ENCODE results near the gene RAF1. TPM values are rescaled to one million over a fixed set of nuclear protein-coding genes. Genes with fewer than 3 reads are reported as not detected.

The RAF1 gene
- total RNA-seq, 1 experiment from 2014 or later: 64.3 TPM

DNA sequence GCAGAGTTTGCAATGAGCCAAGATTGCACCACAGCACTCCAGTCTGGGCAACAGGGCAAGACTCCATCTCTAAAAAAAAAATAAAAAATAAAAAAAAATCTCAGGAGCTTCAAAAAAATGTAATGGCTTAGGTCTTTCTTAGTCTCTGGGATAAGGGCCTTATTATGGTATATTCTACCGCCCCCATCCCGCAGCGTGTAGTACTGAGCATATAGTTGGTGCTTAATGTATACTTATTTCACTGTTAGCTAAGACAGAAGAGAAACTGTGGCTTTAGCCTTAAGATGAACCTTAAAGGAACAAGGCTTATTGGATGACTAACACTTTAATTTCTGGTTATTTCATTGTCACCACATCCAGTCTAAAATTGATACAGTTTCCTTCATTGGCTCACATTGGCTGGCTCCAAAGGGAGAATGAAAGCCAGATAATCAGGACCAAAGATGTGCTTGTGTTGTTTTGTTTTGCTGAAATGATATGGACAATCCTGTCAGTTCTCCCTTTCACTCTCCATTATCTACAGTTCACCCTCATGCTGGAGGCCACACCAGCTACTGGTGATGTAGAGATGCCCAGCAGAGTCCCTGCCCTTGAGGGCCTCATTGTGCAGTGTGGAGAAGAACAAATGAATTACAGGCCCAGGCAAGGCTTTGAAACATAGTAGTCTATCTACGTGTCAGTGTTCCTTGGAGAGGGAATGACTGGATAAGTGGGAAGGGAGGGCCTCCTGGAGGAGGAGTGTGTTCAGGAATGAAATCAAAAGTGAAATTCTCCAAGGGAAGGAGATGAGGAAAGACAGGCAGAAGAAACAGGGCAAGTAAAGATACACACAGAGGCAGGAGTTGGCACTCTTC, 17.4 kb upstream of the RAF1 start:
- H3K36me3 ChIP-seq (ENCODE audit: control insufficient read depth in 1 of 2, insufficient read depth in 2 of 2, low read length in 2 of 2): no peaks in the 10 kb centered on the region
- POLR2A ChIA-PET: no interaction called here
- no peak overlapping the region for H3K9ac ChIP-seq (ENCODE audit: low read length)
- intact Hi-C loops (cut with micrococcal nuclease): no loop called here
- CTCF ChIA-PET: no interaction called here
- no peak overlapping the region for H3K4me2 ChIP-seq (ENCODE audit: low read length)
- RAD21 ChIA-PET (ENCODE audit: low non-redundant PET in 1 of 2, low total read pairs in 2 of 2, uncharacterized antibody in 2 of 2, unreplicated experiment in 2 of 2): no interaction called here
- TF ChIP-seq POLR2A (IDR thresholded peaks at IDR 0.05; ENCODE audit: borderline replicate concordance, extremely low read depth, insufficient read depth, insufficient read length): no peak
- no peak for TF ChIP-seq RAD21 (IDR thresholded peaks at IDR 0.05; ENCODE audit: low read depth)
- TF ChIP-seq MAX (IDR thresholded peaks at IDR 0.05): no peak
- no peak for TF ChIP-seq EGR1 (IDR thresholded peaks at IDR 0.05; ENCODE audit: low read depth)
- no peak for TF ChIP-seq POLR2AphosphoS5 (IDR thresholded peaks at IDR 0.05; ENCODE audit: low read depth, low read length)
- TF ChIP-seq FOSL1 (IDR thresholded peaks at IDR 0.05; ENCODE audit: low read depth): no peak
- no peak for TF ChIP-seq JUND (IDR thresholded peaks at IDR 0.05)
- TF ChIP-seq TCF7L2 (IDR thresholded peaks at IDR 0.05; ENCODE audit: borderline replicate concordance, extremely low read depth, insufficient read depth, insufficient read length): no peak
- no peak for TF ChIP-seq ELF1 (IDR thresholded peaks at IDR 0.05; ENCODE audit: borderline replicate concordance, low read depth)
- TF ChIP-seq SP1 (IDR thresholded peaks at IDR 0.05; ENCODE audit: low read depth): no peak
- no peak for TF ChIP-seq EZH2 (IDR thresholded peaks at IDR 0.05)
- TF ChIP-seq, protein P1, sequence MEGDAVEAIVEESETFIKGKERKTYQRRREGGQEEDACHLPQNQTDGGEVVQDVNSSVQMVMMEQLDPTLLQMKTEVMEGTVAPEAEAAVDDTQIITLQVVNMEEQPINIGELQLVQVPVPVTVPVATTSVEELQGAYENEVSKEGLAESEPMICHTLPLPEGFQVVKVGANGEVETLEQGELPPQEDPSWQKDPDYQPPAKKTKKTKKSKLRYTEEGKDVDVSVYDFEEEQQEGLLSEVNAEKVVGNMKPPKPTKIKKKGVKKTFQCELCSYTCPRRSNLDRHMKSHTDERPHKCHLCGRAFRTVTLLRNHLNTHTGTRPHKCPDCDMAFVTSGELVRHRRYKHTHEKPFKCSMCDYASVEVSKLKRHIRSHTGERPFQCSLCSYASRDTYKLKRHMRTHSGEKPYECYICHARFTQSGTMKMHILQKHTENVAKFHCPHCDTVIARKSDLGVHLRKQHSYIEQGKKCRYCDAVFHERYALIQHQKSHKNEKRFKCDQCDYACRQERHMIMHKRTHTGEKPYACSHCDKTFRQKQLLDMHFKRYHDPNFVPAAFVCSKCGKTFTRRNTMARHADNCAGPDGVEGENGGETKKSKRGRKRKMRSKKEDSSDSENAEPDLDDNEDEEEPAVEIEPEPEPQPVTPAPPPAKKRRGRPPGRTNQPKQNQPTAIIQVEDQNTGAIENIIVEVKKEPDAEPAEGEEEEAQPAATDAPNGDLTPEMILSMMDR (IDR thresholded peaks at IDR 0.05 in 2 of 3, conservative IDR thresholded peaks at IDR 0.05 in 1 of 3; ENCODE audit: borderline replicate concordance in 1 of 3, insufficient read depth in 1 of 3, low read depth in 2 of 3, low read length in 2 of 3): no peak
- TF ChIP-seq ZBTB33 (IDR thresholded peaks at IDR 0.05; ENCODE audit: extremely low read depth, insufficient replicate concordance, low read length): no peak
- TF ChIP-seq, protein P2, sequence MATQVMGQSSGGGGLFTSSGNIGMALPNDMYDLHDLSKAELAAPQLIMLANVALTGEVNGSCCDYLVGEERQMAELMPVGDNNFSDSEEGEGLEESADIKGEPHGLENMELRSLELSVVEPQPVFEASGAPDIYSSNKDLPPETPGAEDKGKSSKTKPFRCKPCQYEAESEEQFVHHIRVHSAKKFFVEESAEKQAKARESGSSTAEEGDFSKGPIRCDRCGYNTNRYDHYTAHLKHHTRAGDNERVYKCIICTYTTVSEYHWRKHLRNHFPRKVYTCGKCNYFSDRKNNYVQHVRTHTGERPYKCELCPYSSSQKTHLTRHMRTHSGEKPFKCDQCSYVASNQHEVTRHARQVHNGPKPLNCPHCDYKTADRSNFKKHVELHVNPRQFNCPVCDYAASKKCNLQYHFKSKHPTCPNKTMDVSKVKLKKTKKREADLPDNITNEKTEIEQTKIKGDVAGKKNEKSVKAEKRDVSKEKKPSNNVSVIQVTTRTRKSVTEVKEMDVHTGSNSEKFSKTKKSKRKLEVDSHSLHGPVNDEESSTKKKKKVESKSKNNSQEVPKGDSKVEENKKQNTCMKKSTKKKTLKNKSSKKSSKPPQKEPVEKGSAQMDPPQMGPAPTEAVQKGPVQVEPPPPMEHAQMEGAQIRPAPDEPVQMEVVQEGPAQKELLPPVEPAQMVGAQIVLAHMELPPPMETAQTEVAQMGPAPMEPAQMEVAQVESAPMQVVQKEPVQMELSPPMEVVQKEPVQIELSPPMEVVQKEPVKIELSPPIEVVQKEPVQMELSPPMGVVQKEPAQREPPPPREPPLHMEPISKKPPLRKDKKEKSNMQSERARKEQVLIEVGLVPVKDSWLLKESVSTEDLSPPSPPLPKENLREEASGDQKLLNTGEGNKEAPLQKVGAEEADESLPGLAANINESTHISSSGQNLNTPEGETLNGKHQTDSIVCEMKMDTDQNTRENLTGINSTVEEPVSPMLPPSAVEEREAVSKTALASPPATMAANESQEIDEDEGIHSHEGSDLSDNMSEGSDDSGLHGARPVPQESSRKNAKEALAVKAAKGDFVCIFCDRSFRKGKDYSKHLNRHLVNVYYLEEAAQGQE (IDR thresholded peaks at IDR 0.05; ENCODE audit: low read depth): no peak
- H3K9me3 ChIP-seq (ENCODE audit: control insufficient read depth in 1 of 2, insufficient read depth in 1 of 2, low read depth in 1 of 2, low read length in 2 of 2): no peaks in the 10 kb centered on the region
- no peak overlapping the region for H3K4me3 ChIP-seq (replicated peaks in 1 of 2; ENCODE audit: low read depth in 1 of 2, low read length in 2 of 2)
- H3K9me2 ChIP-seq (ENCODE audit: insufficient read depth): no peaks in the 10 kb centered on the region
- peak overlapping the region; percentile 57 for H2AFZ ChIP-seq (ENCODE audit: low read depth, low read length, poor library complexity, severe bottlenecking)
- DNase-seq (ENCODE audit: low read depth, low spot score) (no peak), ATAC-seq (no peak)
- no peaks in the 10 kb centered on the region for H3K79me2 ChIP-seq (ENCODE audit: insufficient read depth, low read length)
- H3K27ac ChIP-seq (ENCODE audit: low read depth, low read length): no peak overlapping the region
- peaks cover 0 to 9% of the 10 kb centered on the region in 2 experiments; a peak in 2 of 4 replicates for H3K4me1 ChIP-seq (ENCODE audit: control insufficient read depth in 1 of 2, insufficient read depth in 2 of 2, low read length in 2 of 2)
- no TSS peak for BruUV-seq (replicated peaks)
- no peaks in the 10 kb centered on the region for H4K20me1 ChIP-seq (ENCODE audit: insufficient read depth)
- H3K27me3 ChIP-seq (ENCODE audit: insufficient read depth, low read length): no peaks in the 10 kb centered on the region
